T-helper 17 cell (primary cell): ENCODE data around the gene ZCCHC24. TPM values are rescaled to one million over a fixed set of nuclear protein-coding genes. Genes with fewer than 3 reads are reported as not detected.

Experiments
- ATAC-seq: fragments of 150-1000 bp; cut with Tn5 transposase; 2 replicates; pipeline ENCODE4 v1.10.0; 2021; ENCODE audit warnings: mild to moderate bottlenecking, moderate library complexity
- DNase-seq, 3 donors: peaks; one replicate each; pipeline versions ENCODE4 v3.0.0 to v3.0.0-alpha.2; 2020 to 2021
- H3K9me3 ChIP-seq: one replicate; pipeline ENCODE4 v1.7.0; 2013; ENCODE audit warnings: low read length, mild to moderate bottlenecking; ENCODE audit not compliant: control insufficient read depth, poor library complexity, severe bottlenecking
- H3K27ac Mint-ChIP-seq: one replicate; pipeline ENCODE4 v1.8.0; 2022; ENCODE audit warnings: mild to moderate bottlenecking, moderate library complexity, mixed read lengths
- H3K27me3 Mint-ChIP-seq: one replicate; pipeline ENCODE4 v1.8.0; 2022; ENCODE audit warnings: mixed read lengths
- H3K36me3 Mint-ChIP-seq: one replicate; pipeline ENCODE4 v1.8.0; 2022; ENCODE audit warnings: low read depth, mixed read lengths
- H3K4me1 Mint-ChIP-seq: one replicate; pipeline ENCODE4 v1.8.0; 2022; ENCODE audit warnings: mild to moderate bottlenecking, mixed read lengths
- H3K4me3 Mint-ChIP-seq: one replicate; pipeline ENCODE4 v1.8.0; 2022; ENCODE audit warnings: mild to moderate bottlenecking, moderate library complexity, mixed read lengths
- total RNA-seq, 4 donors: library from RNA in 2 of 4; stranded (reverse) in 2 of 4; gene quantifications; one replicate each; pipeline ENCODE4 v1.2.3 and lab custom pipeline; 2022 to 2026

The ZCCHC24 gene
- 1 to 10 TPM; 1.1 to 1.3 TPM for total RNA-seq
- 3.5 to 5.1 reads per million in 2 donors for total RNA-seq (lab: John Stamatoyannopoulos, UW)

DNA sequence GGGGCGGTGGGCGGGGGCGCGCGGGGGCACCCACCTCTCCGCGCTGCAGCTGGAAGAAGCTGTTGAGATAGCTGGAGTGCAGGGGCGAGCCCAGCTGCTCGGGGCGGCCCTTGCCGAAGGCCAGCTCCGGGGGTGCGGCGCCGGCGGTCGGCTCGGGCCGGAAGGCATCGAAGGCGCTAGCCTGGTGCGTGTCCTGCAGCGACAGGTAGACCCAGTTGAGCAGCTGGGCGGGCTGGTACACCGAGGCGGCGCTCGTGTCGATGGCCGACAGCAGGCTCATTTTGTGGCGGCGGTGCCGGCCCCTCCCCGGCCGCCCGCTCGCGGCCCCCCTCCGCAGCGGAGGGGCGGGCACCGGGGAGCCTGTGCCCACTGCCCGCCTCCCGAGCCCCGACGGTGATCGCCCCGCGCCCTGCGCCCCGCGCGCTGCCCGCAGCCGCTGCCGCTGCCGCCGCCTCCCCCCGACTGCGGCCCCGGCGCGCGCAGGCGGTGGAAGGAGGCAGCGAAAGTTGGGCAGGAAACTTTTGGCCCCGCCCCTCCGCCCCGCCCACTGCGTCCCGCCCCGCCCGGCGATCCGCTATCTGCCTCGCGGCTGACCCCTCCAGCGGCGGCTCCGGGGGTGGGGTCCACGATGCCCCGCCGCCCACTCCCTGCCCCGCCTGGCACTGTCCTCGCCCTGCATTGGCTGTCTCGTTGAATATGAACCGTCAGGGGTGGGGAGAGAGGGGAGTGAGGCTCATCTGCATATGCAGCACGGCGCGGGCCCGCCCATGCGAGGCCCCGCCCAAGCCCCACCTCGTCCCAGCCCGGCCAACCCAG is at the start of gene ZCCHC24:
Gene ZCCHC24 (minus strand): TSS at position 464 of the 816 bp plus-strand sequence. CDS start 184 bp downstream, at position 280.
- H3K27ac Mint-ChIP-seq = peak within 1 kb of the TSS; percentile 77
- peak within 1 kb of the TSS; percentile 98 for H3K4me3 Mint-ChIP-seq
- DNase-seq (peak; percentile 82 to 95 (median 90)), ATAC-seq (peak; percentile 94)
- peaks cover 2% of the 10 kb centered on the region for H3K36me3 Mint-ChIP-seq
- no peaks in the 10 kb centered on the region for H3K27me3 Mint-ChIP-seq
- H3K4me1 Mint-ChIP-seq = peaks cover 25% of the 10 kb centered on the region
- H3K9me3 ChIP-seq = no peaks in the 10 kb centered on the region

DNA sequence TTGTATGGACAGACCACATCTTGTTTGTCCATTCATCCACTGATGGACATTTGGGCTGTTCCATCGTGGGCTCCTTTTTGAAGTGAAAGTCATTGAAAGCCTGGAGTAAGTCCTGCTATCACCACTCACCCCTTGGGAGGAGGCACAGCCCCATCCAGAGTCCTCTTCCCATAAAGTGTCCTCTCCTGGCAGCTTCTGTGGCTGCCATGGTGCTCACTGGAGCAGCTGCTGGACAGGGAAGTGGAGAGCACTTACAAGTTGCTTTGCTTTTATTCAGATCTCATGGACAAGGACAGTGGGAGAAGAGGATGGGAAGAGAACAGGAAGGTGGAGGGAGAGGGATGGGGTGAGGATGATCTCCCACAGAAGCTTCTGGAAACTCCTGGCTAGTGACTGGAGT is 48.4 kb upstream of the ZCCHC24 start:
- H3K4me1 Mint-ChIP-seq = peaks cover 4% of the 10 kb centered on the region
- no peak for ATAC-seq

DNA sequence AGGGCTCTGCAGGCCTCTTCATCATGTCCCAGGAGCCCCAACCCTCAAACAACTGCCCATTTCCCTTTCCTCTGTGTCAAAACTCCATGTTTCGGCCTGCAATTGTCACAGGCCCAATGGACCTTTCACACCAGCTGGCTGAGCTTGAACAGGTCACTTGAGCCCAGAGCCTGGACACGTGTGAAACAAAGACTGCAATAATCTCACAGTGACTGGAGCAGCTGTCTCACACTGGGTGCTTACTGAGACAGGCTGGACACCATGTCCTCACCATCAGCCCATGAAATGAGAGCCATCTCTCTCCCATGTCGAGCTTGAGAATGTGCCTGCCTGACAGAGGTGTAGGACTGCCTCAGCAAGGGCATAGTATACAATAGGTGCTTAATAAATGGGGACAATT is 47.4 kb upstream of the ZCCHC24 start:
- H3K4me1 Mint-ChIP-seq = peaks cover 4% of the 10 kb centered on the region
- ATAC-seq = no peak
- H3K27me3 Mint-ChIP-seq = peaks cover 32% of the 10 kb centered on the region
- peaks cover 2% of the 10 kb centered on the region for H3K36me3 Mint-ChIP-seq
- H3K9me3 ChIP-seq = no peaks in the 10 kb centered on the region
- no peak overlapping the region for H3K27ac Mint-ChIP-seq
- no peak for DNase-seq
- no peak overlapping the region for H3K4me3 Mint-ChIP-seq

More for the DNA sequence above, 48.4 kb upstream of the ZCCHC24 start:
- Mint-ChIP-seq H3K27ac (no peak overlapping the region), H3K36me3 (peaks cover 4% of the 10 kb centered on the region), H3K4me3 (no peak overlapping the region), H3K27me3 (peaks cover 40% of the 10 kb centered on the region)
- no peaks in the 10 kb centered on the region for H3K9me3 ChIP-seq
- DNase-seq = no peak

DNA sequence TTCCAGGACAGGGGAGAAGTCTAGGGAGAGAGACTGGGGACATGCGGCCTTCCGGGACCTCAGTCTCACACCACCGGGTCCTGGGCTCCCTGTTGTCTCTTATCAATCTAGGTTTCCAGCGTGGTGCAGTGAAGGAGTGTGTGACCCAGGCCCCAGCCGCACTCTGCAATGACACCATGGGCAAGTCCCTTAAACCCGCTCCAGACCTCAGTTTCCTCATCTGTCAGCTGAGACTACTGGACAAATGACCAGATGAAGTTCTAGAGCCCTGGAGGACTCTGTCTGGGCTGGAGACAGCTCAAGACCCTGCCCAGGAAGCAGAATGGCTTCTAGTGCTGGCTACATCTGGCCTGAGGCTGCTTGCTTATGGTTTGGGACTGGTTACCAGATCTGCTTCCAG is 46.8 kb upstream of the ZCCHC24 start:
- no peak overlapping the region for H3K4me3 Mint-ChIP-seq
- peaks cover 26% of the 10 kb centered on the region for H3K27me3 Mint-ChIP-seq
- peaks cover 2% of the 10 kb centered on the region for H3K36me3 Mint-ChIP-seq
- DNase-seq = no peak
- H3K27ac Mint-ChIP-seq = no peak overlapping the region
- no peak for ATAC-seq
- peaks cover 4% of the 10 kb centered on the region for H3K4me1 Mint-ChIP-seq
- no peaks in the 10 kb centered on the region for H3K9me3 ChIP-seq

DNA sequence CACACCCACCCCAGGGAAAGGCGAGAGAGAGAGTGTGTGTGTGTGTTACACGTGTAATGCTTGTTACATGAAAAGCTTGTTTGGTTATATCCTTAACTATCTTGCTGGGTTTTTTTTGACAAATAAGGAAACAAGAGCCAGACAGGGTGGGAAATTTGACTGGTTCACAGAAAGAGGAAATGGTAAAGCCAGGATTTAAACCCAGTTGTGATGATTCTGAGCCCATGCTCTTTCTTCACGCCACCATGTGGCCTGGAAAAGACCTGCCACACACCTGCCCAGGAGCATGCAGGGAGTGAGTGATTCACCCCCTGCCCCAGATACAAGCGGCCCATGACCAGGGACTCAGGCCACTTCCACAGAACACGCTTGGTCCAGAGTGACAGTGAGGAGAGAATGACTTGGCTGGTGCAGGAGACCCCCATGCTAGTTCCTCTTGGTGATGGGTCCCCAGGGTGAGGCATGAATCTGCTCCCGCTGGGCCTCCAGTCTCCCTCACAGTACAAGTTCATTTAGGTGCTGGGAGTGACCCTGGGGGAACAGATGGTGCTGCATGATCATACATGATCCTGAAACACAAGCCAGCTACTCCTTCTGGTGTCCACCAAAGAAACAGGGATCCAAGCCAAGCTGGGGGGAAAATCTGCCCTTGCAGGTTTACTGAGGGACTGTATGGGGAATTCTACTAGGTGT is 45.9 kb upstream of the ZCCHC24 start:
- H3K4me1 Mint-ChIP-seq = peaks cover 4% of the 10 kb centered on the region
- peaks cover 2% of the 10 kb centered on the region for H3K36me3 Mint-ChIP-seq
- no peak overlapping the region for H3K27ac Mint-ChIP-seq
- H3K9me3 ChIP-seq = no peaks in the 10 kb centered on the region
- ATAC-seq (no peak), DNase-seq (no peak)
- H3K4me3 Mint-ChIP-seq = no peak overlapping the region
- H3K27me3 Mint-ChIP-seq = peaks cover 22% of the 10 kb centered on the region

DNA sequence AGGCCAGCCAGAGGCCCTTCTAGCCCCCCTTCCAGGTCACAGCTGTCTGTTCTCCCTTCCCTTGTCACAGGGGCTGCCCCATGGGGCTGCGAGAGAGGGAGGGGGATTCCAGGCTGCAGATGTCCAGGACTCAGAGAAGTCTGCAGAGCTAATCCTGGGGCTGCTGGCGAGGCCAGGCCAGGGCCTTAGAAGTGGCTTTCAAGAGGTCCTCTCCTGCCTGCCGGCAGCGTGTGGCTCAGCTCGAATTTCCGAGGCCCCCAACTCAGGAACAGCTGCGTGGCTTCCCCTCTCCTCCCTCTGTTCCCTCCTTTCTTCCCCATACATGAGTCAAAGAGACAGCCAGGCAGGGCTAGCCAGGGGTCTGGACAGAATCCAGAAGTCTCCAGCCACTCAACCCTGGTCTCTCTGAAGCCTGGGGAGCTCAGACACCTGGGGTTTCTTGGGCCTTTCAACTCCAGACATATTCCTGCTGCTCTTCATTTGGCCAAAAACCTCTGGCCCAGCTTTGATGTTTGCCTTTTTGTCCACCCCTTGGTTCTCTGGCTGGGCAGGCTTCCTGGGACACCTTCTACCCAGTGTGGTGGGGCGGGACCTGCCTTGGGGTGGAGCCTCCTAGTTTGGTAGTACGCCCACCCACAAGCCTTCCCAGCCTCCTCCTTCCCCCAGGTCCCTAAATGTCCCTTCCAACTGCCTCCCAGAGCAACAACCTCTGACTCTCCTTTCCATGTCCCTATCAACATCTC is 45.1 kb upstream of the ZCCHC24 start:
- Mint-ChIP-seq H3K27ac (no peak overlapping the region), H3K4me3 (no peak overlapping the region), H3K36me3 (peaks cover 2% of the 10 kb centered on the region), H3K4me1 (peaks cover 4% of the 10 kb centered on the region), H3K27me3 (peaks cover 17% of the 10 kb centered on the region)
- ATAC-seq (no peak), DNase-seq (no peak)
- no peaks in the 10 kb centered on the region for H3K9me3 ChIP-seq

DNA sequence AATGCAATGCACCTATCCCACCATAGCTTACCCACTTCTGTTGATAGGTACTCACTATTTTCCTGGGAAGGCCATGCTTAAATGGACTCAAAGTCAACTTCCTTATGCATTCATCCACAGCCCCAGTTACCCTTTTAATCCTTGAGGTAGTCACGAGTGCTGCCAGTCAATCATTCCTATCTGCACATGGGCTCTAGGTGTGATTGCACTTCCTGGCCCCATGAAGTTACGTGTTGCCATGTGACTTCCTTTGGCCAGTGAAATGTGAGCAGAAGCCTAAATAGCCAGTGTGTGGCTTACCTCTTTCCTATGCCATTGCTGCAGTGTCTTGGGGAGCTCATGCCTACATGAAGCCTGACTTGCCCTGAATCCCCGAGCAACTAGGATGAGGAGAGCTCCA is 43.4 kb upstream of the ZCCHC24 start:
- peaks cover 4% of the 10 kb centered on the region for H3K4me1 Mint-ChIP-seq
- no peaks in the 10 kb centered on the region for H3K9me3 ChIP-seq
- H3K27ac Mint-ChIP-seq = no peak overlapping the region
- H3K4me3 Mint-ChIP-seq = no peak overlapping the region
- peaks cover 2% of the 10 kb centered on the region for H3K36me3 Mint-ChIP-seq
- DNase-seq (no peak), ATAC-seq (no peak)
- peaks cover 11% of the 10 kb centered on the region for H3K27me3 Mint-ChIP-seq

DNA sequence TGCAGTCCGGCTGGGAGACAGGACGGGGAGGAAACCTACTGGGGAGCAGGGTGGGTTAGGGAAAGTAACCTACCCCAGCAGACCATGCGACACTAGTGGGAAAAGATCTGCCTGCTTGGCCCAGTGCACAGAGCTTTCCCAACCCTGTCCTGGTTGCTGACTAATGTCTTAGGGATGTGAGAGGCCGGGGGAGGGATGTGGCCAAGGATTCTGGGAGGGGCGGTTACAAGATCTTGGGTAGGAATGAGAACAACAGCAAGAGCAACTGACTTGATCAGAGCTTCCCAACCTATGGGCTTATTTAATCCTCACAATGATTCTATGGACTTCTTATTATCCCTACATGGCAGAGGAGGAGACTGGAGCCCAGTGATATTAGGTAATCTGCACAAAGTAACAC is 42.9 kb upstream of the ZCCHC24 start:
- peaks cover 11% of the 10 kb centered on the region for H3K27me3 Mint-ChIP-seq
- H3K9me3 ChIP-seq = no peaks in the 10 kb centered on the region
- no peak for ATAC-seq
- H3K27ac Mint-ChIP-seq = no peak overlapping the region
- no peak overlapping the region for H3K4me3 Mint-ChIP-seq
- H3K4me1 Mint-ChIP-seq = peaks cover 4% of the 10 kb centered on the region
- DNase-seq = no peak
- H3K36me3 Mint-ChIP-seq = peaks cover 2% of the 10 kb centered on the region

DNA sequence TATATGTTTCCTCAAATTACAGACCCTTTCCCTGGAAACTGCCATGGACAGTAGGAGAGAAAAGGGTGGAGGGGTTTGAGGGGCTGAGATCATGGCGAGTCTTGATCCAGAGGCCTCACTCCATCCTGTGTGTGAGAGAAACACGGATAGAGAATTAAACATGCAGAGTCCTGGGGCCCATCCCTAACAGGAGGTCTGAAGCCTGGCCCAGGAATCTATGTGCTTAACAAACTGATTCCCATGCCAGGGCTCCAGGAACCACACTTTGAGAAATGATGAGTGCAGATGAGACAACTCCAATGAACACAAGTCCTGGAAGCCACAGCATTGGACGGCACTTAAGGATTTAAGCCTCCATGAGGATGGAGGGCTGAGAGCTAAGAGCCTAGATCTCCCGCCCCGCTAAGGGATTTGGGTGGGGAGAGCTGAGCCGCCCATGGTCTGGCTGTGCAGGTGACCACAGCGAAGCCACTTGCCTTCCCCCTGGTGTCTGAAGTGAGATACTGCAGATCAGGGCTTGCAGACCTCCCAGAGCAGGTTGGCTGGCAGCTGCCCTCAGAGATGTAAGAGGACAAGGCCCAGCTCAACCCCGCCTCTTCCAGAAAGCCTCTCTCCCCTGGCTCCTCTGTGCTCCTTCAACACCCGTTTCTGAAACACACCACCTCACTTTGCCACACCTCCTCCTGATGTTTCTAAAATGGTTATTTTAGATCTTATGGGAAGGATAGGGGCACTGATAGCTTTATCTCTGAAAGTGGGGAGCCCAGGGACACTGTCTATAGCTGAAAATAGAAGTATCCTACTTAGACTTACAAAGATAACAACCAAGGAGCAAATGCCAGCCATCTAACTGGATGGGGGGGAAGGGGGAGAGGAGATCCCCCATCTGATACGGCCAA is 42.1 kb upstream of the ZCCHC24 start:
- Mint-ChIP-seq H3K36me3 (peaks cover under 1% of the 10 kb centered on the region), H3K4me1 (peaks cover 2% of the 10 kb centered on the region), H3K27me3 (peaks cover 5% of the 10 kb centered on the region), H3K4me3 (no peak overlapping the region), H3K27ac (no peak overlapping the region)
- ATAC-seq (peak; percentile 52), DNase-seq (no peak)
- H3K9me3 ChIP-seq = no peaks in the 10 kb centered on the region

DNA sequence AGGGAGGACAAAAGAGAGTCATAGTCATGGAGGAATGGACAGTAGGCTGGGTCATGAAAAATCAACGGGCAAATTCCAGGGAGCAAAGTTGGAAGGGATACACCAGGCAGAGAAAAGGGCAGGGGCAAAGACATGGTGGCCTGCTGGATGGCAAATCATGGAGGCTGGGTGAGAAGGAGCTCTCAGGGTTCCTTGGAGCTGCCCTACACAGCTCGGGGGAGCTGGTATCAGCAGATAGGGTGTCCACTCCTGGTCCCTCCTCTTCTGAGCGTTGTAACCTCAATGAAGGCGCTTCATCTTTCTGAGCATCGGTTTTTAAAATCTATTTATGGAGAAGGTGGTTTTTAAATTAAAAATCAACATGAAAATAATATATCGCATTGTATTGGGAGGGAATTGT is 39.1 kb upstream of the ZCCHC24 start:
- no peaks in the 10 kb centered on the region for H3K4me1 Mint-ChIP-seq

DNA sequence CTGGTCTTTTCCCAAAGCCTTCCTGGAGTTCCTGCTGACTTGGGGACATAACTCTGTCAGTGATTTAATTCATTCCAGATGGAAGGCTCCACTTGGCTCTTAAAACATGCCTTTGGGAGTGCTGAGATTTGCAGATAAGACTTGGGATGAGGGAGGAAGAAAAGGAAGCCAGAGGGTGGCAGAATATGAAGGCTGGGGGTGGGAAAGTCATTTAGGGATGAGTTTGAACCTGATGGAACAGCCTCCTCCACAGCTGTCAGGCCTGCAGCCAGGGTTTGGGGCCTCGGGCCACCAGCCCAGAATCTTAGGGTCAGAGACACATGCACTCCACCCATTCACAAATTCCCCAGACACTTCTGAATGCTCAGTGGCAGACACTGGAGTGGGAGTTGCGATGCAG is 38.5 kb upstream of the ZCCHC24 start:
- no peaks in the 10 kb centered on the region for H3K9me3 ChIP-seq
- ATAC-seq = no peak
- H3K27ac Mint-ChIP-seq = no peak overlapping the region
- peaks cover 19% of the 10 kb centered on the region for H3K27me3 Mint-ChIP-seq
- no peak for DNase-seq
- H3K4me3 Mint-ChIP-seq = no peak overlapping the region
- no peaks in the 10 kb centered on the region for H3K4me1 Mint-ChIP-seq
- H3K36me3 Mint-ChIP-seq = no peaks in the 10 kb centered on the region

More for the DNA sequence above, 39.1 kb upstream of the ZCCHC24 start:
- DNase-seq (no peak), ATAC-seq (no peak)
- Mint-ChIP-seq H3K36me3 (no peaks in the 10 kb centered on the region), H3K4me3 (no peak overlapping the region), H3K27ac (no peak overlapping the region), H3K27me3 (peaks cover 19% of the 10 kb centered on the region)
- H3K9me3 ChIP-seq = no peaks in the 10 kb centered on the region

DNA sequence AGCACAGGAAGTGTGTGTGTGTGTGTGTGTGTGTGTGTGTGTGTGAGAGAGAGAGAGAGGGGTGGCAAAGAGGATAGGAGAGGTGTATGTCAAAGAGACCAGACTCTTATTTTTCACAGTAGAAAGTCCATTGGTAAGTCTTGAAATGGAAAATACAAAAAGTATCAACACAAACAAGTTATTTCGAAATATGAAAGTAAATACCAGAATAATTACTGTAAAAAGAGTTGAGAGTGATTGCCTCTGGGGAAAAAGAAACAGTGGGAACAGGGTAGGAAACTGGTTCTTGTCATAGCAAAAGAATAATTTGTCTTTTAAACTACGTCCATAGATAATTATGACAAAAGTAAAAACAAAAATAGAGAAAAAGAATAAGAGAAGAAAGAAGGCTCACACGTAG is 37.9 kb upstream of the ZCCHC24 start:
- H3K4me3 Mint-ChIP-seq = no peak overlapping the region
- DNase-seq (no peak), ATAC-seq (no peak)
- H3K27ac Mint-ChIP-seq = no peak overlapping the region
- no peaks in the 10 kb centered on the region for H3K36me3 Mint-ChIP-seq
- no peaks in the 10 kb centered on the region for H3K4me1 Mint-ChIP-seq
- peaks cover 19% of the 10 kb centered on the region for H3K27me3 Mint-ChIP-seq
- H3K9me3 ChIP-seq = no peaks in the 10 kb centered on the region
